Subcutaneous abdominal adipose tissue (tissue), 5 donors: Measurements from ENCODE around the gene TMEM267.

Experiments used
- H3K27ac ChIP-seq: one replicate; pipeline ENCODE4 v1.7.0; 2013; ENCODE audit warnings: low read depth, mild to moderate bottlenecking, inconsistent platforms, low read length, moderate library complexity
- H3K27me3 ChIP-seq, 5 donors: one replicate each; pipeline ENCODE4 v1.7.0; 2013; ENCODE audit warnings: low read length in 5 of 5, inconsistent platforms in 1 of 5; ENCODE audit not compliant: control insufficient read depth in 5 of 5, insufficient read depth in 4 of 5
- H3K36me3 ChIP-seq, 5 donors: one replicate each; pipeline ENCODE4 v1.7.0; 2013; ENCODE audit warnings: low read length in 5 of 5; ENCODE audit not compliant: control insufficient read depth in 5 of 5, insufficient read depth in 5 of 5
- H3K4me1 ChIP-seq, 5 donors: one replicate each; pipeline ENCODE4 v1.7.0; 2013; ENCODE audit warnings: low read length in 5 of 5, mild to moderate bottlenecking in 3 of 5, moderate library complexity in 1 of 5; ENCODE audit not compliant: control insufficient read depth in 5 of 5, insufficient read depth in 5 of 5
- H3K4me3 ChIP-seq, 5 donors: one replicate each; pipeline ENCODE4 v1.7.0; 2013; ENCODE audit warnings: low read length in 5 of 5, low read depth in 1 of 5
- H3K9ac ChIP-seq, 5 donors: one replicate each; pipeline ENCODE4 v1.7.0; 2013; ENCODE audit warnings: low read length in 5 of 5, mild to moderate bottlenecking in 4 of 5, moderate library complexity in 3 of 5
- H3K9me3 ChIP-seq, 5 donors: one replicate each; pipeline ENCODE4 v1.7.0; 2013; ENCODE audit warnings: low read length in 5 of 5; ENCODE audit not compliant: control insufficient read depth in 5 of 5
- donor health status: healthy.
- donor health status: healthy.
- donor health status: healthy.
- donor health status: healthy.
- donor health status: healthy.

The TMEM267 gene

DNA sequence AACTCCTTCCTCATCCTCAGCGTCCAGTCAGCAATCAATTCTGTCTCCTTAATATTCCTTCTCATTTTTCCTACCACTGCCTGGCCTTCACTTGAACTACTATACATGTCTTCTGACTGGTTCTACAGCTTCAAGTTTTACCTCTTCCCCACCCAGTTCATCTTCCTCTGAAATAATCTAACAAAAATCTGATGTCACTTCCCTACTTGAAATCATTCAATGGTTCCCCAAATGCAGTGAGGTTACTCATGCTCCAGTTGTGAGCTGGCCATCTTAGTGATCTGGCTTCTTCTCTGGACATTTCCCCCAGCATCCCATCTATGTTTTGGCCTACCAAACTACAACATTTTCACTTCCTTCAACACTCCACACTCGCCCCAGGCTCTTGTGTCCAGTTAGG is 14.9 kb upstream of the TMEM267 start:
- Histone ChIP-seq H3K4me3 (no peak overlapping the region), H3K9me3 (no peaks in the 10 kb centered on the region), H3K27me3 (no peaks in the 10 kb centered on the region), H3K27ac (no peak overlapping the region), H3K4me1 (no peaks in the 10 kb centered on the region), H3K36me3 (peaks cover 0 to 6% (median 0%) of the 10 kb centered on the region in 5 donors), H3K9ac (no peak overlapping the region)

DNA sequence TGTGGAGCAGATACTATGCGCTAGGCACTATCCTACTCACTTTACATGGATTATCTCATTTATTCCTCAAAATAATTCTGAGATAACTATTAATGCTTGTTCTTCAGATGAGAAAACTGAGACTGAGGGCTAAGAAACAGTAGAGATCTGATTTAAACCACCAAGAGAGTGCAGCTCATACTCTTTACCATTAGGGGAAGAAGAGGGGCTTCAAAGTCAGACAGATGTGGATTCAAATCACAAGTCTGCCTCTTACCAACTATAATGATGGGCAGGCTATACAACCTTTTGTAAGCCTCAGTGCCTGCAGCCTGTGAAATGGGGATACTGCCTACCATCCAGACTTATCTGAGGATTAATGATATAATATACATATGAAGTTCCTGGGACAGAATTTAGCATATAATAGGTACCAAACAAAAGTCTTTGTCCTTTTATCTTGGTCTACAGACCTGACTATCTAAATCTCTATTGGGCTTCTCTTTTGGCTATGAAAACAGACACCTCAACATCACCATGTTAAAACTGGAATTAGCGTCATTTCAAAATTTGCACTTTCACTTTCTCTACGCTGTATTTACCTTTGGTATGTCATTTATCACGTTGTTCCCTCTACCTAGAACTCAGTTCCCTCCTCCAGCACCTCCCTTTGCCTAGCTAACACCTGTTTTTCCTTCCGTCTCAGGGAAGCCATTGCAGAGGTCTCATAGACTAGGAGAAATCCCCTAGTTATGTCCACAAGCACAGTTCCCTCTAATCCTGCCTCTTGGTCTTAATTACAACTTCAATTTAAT is 13.8 kb upstream of the TMEM267 start:
- no peak overlapping the region for H3K4me3 ChIP-seq

DNA sequence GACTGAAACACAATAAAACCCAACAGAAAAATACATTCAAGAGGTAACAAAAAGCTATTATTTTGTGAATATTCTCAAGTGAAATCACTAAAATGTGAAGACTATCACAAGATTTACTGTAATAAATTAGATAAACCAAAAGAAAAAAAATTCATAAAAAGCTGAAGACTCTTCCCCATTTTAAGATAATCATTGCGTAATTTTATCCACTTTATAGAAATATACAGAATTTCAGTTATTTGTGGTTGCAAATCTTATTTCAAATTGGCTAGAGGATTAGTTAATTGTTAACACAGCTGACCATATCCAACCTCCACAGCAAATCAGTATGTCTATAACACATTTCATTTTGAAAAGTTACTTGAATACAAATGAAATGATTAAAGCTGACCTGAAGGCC is 7.7 kb upstream of the TMEM267 start:
- no peaks in the 10 kb centered on the region for H3K4me1 ChIP-seq
- no peaks in the 10 kb centered on the region for H3K9me3 ChIP-seq
- H3K4me3 ChIP-seq: no peak overlapping the region
- no peak overlapping the region for H3K9ac ChIP-seq
- no peaks in the 10 kb centered on the region for H3K27me3 ChIP-seq
- peaks cover 0 to 12% (median 0%) of the 10 kb centered on the region in 5 donors for H3K36me3 ChIP-seq
- H3K27ac ChIP-seq: no peak overlapping the region

More for the DNA sequence above, 13.8 kb upstream of the TMEM267 start:
- no peaks in the 10 kb centered on the region for H3K9me3 ChIP-seq
- H3K4me1 ChIP-seq: no peaks in the 10 kb centered on the region
- no peak overlapping the region for H3K9ac ChIP-seq
- H3K27ac ChIP-seq: no peak overlapping the region
- no peaks in the 10 kb centered on the region for H3K36me3 ChIP-seq
- H3K27me3 ChIP-seq: no peaks in the 10 kb centered on the region

DNA sequence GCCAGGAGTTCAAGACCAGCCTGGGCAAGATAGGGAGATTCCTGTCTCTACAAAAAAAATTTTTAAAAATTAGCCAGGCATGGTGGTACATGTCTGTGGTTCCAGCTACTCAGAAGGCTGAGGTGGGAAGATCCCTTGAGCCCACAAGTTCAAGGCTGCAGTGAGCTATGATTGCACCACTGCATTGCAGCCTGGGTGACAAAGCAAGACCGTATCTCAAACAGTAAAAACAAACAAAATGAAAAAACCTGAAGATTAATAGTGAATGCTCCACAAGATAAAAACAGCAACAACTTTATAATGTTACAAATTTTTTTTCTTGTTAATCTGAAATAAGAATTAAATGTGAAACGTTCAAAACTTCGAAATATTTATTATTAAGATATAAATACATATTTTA is 2.7 kb upstream of the TMEM267 start:
- no peaks in the 10 kb centered on the region for H3K9me3 ChIP-seq
- H3K36me3 ChIP-seq: peaks cover 0 to 12% (median 0%) of the 10 kb centered on the region in 5 donors
- no peak overlapping the region for H3K27ac ChIP-seq
- H3K4me3 ChIP-seq: no peak overlapping the region
- peaks cover 6 to 22% (median 17%) of the 10 kb centered on the region in 5 donors for H3K4me1 ChIP-seq
- H3K9ac ChIP-seq: no peak overlapping the region
- H3K27me3 ChIP-seq: no peaks in the 10 kb centered on the region

DNA sequence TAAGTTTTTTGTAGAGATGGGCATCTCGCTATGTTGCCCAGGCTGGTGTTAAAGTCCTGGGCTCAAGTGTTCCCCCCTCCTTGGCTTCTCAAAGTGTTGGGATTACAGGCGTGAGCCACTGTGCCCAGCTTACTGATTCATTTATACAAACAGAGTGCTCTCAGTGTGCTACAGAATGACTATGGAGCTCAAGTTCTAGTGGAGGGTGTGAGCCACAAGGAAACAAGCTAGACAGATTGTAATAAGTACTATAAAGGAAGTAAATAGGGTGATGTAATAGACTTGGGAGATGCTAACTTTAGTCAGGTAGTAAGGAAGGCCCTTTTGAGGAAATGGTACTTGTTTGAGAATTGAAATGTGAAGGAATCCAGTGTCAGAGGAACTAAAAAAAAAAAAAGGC is 1.7 kb upstream of the TMEM267 start:
- H3K27me3 ChIP-seq: no peaks in the 10 kb centered on the region
- H3K4me3 ChIP-seq: no peak overlapping the region
- no peaks in the 10 kb centered on the region for H3K9me3 ChIP-seq
- H3K27ac ChIP-seq: no peak overlapping the region
- H3K4me1 ChIP-seq: peaks cover 6 to 22% (median 17%) of the 10 kb centered on the region in 5 donors
- peaks cover 0 to 12% (median 0%) of the 10 kb centered on the region in 5 donors for H3K36me3 ChIP-seq
- H3K9ac ChIP-seq: no peak overlapping the region

DNA sequence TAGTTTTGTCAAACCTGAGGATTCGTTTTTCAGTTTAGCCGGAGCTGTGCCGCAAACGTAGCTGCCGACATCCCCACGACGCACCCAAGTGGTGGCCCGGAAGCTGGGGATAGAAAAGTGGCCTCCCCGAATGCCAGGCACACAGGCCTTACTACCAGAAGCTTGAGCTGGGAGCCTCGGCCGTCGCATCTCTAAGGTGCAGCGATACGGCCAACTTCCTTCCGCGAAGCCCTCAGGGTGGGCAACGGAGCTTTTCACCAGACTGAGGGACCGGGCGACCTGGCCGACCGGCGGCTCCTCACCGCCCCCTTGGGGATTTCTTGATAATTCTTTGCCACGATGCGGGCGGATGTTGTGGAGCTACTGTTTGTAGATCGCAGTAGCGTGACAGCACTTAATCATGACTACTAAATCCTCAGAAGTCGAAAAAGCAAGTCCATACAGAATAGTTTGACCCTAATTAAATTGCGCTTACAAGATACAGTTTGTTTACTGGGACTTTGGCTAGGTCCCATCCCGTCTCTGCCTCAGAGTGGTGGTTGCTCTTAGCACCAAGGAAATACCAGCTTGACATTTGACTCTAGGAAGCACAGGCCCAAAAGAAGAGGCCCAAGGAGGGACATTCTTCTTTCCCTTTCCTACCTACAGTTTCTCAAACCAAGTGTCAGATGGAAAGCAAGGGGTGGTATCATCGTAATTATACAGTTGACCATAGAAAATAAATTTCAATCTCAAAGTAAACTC is 613 bp upstream of the TMEM267 start:
- Histone ChIP-seq H3K9ac (peak overlapping the region; percentile 82 to 99 (median 96)), H3K27ac (peak overlapping the region; percentile 96), H3K9me3 (no peaks in the 10 kb centered on the region), H3K36me3 (peaks cover 0 to 10% (median 0%) of the 10 kb centered on the region in 5 donors), H3K4me3 (peak overlapping the region; percentile 85 to 95 (median 92)), H3K4me1 (peaks cover 6 to 22% (median 17%) of the 10 kb centered on the region in 5 donors), H3K27me3 (no peaks in the 10 kb centered on the region)

DNA sequence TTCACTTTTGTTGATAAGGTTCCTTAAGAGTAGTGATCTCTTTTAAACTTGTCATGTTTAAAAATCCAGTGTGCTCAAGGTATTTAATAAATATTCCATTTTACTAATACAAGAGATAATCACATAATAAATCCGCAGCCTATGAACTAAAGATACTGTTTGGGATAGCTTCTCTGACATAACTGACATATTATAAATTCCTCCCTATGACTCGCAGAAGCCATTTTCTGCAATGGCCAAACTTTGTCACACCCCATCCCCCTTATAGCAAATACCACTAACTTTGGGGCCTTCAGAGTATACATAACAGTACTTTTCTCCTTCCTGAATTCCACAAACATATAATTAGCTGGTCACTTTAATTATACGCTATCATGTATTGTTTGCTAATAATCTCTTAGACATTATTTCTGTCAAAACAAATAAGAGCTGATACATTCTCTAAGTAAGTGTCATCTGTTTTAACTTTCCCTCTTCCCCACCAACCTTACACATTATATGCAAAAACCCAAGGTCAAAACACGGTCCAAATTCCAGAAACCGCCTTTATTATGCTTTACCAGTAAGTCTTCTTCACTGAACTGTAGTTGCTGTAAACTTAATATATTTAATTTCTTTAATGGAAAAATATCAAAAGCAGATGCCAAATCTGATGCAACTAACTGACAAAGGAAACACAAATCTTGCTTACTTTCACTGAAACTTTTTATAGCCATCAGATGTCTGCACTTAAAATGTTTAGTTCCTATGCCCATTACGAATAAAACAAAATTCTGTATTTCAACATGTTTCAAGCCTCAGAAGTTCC is 971 bp downstream of the TMEM267 start:
- Histone ChIP-seq H3K4me1 (peaks cover 6 to 22% (median 17%) of the 10 kb centered on the region in 5 donors), H3K27ac (peak overlapping the region; percentile 96), H3K9ac (peak overlapping the region; percentile 77 to 99 (median 96)), H3K36me3 (no peaks in the 10 kb centered on the region), H3K9me3 (no peaks in the 10 kb centered on the region), H3K27me3 (no peaks in the 10 kb centered on the region), H3K4me3 (peak overlapping the region; percentile 72 to 95 (median 92))

DNA sequence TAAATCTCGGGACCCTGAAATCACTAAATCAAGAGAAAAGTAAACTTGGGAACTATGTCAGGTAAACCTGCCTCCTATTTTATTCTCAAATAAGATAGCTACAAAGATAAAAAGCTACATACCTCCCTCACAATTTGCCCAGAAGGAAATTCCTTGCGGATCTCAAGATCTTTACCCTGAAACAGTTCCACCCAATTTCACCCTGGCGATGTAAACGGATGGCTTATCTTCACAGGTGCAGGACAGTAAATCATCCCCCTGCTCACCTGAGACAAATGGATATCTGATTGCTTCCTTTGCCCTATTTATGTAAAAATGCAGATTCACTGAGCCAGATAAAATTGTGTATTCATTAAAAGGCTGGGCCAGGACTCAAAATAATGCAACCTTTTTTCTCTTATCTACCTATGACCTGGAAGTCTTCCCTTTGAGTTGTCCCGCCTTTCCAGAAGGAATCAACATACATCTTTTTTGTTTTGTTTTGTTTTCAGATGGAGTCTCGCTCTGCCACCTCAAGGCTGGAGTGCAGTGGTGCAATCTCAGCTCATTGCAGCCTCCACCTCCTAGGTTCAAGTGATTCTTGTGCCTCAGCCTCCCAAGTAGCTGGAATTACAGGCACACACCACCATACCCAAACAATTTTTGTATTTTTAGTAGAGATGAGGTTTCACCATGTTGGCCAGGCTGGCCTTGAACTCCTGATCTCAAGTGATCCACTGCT is 13.8 kb downstream of the TMEM267 start:
- H3K27me3 ChIP-seq: no peaks in the 10 kb centered on the region
- peaks cover 0 to 8% (median 2%) of the 10 kb centered on the region in 5 donors for H3K36me3 ChIP-seq
- no peaks in the 10 kb centered on the region for H3K4me1 ChIP-seq
- H3K4me3 ChIP-seq: no peak overlapping the region
- no peak overlapping the region for H3K9ac ChIP-seq
- peaks cover 2 to 16% (median 11%) of the 10 kb centered on the region in 5 donors for H3K9me3 ChIP-seq
- H3K27ac ChIP-seq: no peak overlapping the region

DNA sequence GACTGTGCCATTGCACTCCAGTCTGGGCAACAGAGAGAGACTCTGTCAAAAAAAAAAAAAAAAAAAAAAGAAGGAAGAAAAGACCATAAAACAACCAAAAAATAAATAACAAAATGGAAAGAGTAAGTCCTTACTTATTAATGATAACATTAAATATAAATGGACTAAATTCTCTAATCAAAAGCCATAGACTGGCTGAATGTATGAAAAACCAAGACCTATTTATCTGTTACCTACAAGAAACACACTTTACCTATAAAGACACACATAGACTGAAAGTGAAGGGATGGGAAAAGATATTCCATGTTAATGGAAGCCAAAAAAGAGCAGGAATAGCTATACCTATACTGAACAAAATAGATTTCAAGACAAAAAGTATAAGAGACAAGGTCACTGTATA is 16.6 kb downstream of the TMEM267 start:
- no peaks in the 10 kb centered on the region for H3K27me3 ChIP-seq
- H3K9ac ChIP-seq: no peak overlapping the region
- no peaks in the 10 kb centered on the region for H3K4me1 ChIP-seq
- H3K27ac ChIP-seq: no peak overlapping the region
- H3K4me3 ChIP-seq: no peak overlapping the region
- H3K9me3 ChIP-seq: peaks cover 2 to 16% (median 11%) of the 10 kb centered on the region in 5 donors
- peaks cover 0 to 10% (median 2%) of the 10 kb centered on the region in 5 donors for H3K36me3 ChIP-seq
